Hepatocyte (in vitro differentiated cells): ENCODE measurements around the gene LDLRAD3.

Experiments used
- CTCF ChIP-seq: fragments of 200-600 bp; sonication (generic); IDR thresholded peaks from 2 replicates; pipeline ENCODE4 v1.5.1; 2016; ENCODE audit warnings: antibody characterized with exemption, mild to moderate bottlenecking; ENCODE audit not compliant: poor library complexity
- EZH2 ChIP-seq: fragments of 200-600 bp; sonication (generic); IDR thresholded peaks from 2 replicates; pipeline ENCODE4 v1.6.1; 2016; ENCODE audit warnings: antibody characterized with exemption, mild to moderate bottlenecking, borderline replicate concordance

DNA sequence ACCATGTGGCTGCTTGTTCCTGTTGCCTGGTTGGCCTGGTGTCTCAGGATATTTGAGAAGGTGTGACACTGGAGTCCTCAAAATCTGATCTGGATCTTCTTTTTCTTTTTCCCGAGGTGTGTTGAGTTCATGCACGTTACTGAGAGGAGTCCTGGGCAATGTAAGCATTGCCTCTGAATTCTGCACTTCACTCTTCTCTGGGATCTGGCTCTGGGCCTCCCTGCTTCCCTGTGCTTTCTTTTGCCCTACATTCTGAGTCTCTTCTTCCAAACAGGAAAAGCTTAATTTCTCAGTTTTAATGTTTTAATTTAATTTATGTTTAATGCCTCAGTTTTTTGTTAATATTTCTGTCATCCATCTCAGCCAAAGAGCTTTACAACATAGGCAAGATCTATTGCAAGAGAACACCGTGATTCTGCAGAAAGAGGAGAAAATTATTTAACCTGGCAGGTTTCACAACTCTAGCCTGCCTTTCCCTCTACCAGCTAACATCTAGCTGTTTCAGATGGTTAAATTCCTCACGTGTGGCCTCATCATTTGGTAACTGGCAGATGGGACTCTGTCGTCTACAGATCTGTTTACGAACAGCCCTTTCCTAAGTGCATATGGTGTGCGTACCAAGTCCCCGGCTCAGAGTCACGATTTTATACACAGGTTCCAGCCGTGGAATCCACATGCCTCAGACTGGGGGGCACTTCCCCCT lies 24.7 kb downstream of the LDLRAD3 start:
- TF ChIP-seq EZH2 (no peak), CTCF (no peak)
